SH-SY5Y (cell line): Measurements from ENCODE around the gene PATJ.

Experiments
- GATA2 ChIP-seq: IDR thresholded peaks from 2 replicates; pipeline ENCODE4 v1.6.1; 2011; ENCODE audit warnings: mild to moderate bottlenecking, low read depth, low read length
- GATA3 ChIP-seq: IDR thresholded peaks from 2 replicates; pipeline ENCODE4 v1.6.1; 2011; ENCODE audit warnings: low read depth, mild to moderate bottlenecking, low read length, moderate library complexity

PATJ gene, protein sequence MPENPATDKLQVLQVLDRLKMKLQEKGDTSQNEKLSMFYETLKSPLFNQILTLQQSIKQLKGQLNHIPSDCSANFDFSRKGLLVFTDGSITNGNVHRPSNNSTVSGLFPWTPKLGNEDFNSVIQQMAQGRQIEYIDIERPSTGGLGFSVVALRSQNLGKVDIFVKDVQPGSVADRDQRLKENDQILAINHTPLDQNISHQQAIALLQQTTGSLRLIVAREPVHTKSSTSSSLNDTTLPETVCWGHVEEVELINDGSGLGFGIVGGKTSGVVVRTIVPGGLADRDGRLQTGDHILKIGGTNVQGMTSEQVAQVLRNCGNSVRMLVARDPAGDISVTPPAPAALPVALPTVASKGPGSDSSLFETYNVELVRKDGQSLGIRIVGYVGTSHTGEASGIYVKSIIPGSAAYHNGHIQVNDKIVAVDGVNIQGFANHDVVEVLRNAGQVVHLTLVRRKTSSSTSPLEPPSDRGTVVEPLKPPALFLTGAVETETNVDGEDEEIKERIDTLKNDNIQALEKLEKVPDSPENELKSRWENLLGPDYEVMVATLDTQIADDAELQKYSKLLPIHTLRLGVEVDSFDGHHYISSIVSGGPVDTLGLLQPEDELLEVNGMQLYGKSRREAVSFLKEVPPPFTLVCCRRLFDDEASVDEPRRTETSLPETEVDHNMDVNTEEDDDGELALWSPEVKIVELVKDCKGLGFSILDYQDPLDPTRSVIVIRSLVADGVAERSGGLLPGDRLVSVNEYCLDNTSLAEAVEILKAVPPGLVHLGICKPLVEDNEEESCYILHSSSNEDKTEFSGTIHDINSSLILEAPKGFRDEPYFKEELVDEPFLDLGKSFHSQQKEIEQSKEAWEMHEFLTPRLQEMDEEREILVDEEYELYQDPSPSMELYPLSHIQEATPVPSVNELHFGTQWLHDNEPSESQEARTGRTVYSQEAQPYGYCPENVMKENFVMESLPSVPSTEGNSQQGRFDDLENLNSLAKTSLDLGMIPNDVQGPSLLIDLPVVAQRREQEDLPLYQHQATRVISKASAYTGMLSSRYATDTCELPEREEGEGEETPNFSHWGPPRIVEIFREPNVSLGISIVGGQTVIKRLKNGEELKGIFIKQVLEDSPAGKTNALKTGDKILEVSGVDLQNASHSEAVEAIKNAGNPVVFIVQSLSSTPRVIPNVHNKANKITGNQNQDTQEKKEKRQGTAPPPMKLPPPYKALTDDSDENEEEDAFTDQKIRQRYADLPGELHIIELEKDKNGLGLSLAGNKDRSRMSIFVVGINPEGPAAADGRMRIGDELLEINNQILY (N-terminal part only)

DNA sequence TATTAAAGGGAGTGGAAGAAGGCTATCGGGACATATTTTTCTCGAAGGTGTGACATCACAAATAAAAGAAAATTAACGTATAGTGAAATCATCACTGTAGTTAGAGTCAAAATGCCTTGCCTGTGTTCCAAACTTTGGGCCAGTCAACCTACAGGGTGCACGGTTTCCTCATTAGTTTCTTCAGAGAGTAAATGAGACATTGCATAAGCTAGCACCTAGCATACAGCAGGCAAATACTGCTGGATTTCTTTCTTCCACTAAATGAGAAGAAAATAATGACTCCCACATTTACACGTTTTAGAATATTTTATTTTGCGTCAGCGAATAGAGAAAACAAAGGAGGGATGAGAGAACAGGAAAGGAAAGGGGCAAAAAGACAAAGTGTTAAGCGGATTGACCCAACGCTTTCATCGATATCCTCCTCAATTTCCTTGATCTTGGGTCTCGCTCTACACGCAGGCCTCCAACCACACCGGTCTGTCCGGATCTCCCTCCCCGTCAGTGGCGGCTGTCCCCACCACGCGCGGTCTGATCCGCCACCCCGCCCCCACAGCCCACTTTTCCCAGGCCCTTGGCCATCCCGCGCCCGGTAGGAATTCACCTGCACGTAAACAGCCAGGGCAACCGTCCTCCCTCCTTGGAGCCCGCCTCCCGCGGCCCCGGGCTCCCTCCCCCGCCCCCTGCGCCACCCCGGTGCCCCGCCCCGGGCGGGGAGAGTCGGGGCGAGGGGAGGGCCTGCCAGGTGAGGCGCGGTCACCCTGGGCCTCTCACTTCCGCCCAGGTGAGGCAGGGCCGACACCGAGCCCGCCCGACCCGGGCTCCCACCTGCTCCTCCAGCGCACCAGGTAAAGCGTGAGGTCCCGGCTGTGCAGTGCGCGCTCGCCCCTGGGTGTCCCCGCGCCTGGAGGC is at the start of gene PATJ:
TSS of gene PATJ (plus strand) at position 770 of the 909 bp plus-strand sequence. CDS start 20,413 bp downstream, outside the sequence.
- TF ChIP-seq GATA2, result no peak

DNA sequence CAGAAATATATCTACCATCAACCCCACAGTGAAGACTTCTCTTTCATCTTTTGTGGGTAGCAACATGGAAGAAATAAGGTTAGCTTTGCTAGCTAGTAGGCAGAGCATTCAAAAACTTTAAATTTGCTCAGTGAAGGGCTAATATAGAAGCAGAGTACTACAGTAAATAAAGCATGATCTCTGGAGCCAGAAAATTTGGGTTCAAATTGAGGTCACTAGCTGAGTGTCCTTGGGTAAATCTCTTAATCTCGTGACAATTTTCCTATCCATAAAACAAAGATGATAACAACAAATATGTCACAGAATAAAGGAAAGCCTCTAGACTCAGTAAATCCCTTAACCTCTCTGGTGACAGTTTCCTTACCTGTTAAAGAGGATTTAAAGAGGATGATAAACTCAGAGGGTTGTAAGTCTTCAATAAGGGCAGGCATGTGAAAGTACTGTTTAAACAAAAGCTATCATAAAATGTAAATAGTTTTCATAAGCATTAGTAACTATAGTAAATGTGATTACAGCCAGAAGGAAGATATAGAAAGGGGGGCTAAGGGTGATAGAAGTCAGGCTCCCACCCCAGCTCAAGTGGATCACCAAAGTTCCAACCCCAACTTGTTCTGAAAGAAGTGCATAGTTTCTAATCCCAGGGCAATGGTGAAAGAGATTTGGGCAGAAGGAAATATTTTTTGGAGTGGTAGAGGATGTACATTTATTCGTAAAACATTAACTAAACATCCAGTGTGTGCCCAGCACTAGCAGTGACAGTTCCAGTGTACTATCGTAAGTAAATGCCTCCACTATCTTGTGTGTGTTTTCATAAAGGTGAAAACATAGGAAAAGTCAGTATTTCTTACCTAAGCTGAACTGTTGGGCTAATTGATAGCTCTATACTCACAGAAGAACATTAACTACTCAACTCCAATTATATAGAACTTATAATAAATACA is 42.1 kb upstream of the PATJ start:
- TF ChIP-seq GATA3 (no peak), GATA2 (no peak)

DNA sequence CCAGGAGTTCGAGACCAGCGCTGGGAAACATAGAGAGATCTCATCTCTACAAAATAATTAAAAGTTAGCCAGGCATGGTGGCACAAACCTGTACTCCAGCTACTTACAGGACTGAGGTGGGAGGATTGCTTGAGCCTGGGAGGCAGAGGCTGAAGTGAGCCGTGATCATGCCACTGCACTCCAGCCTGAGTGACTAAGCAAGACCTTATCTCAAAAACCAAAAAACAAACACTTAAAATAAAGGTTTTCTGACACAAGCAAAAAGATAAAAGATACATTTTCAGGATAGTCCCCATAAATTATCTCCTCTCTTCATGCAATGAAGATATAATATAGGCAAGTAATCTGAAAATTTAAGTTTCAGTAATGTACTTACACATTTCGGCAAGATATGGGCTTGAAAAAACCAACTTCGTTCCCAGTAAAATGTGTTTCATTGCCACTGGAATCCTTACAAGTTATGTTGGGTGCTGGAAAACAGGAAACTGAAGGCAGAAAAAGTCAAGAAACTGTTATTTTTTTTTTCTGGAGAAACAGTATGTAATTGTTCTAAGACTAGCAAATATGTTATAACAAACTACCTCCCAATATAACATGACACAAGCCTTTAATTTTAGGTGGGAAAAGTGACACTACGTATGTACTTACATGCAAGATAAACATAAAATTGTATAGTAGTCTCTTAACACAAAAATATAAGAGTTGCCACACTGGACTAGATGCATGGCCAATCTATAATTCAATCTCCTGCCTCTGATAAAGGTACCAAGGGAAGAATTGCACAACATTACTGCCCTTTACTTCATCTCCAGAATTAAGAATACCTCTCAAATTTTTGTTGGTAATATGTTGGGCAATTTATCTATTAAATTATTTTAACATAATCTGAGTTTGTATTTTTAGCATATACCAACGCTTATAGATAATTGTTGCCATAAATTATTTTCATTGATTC is 33.0 kb upstream of the PATJ start:
- TF ChIP-seq GATA3 (no peak), GATA2 (no peak)

DNA sequence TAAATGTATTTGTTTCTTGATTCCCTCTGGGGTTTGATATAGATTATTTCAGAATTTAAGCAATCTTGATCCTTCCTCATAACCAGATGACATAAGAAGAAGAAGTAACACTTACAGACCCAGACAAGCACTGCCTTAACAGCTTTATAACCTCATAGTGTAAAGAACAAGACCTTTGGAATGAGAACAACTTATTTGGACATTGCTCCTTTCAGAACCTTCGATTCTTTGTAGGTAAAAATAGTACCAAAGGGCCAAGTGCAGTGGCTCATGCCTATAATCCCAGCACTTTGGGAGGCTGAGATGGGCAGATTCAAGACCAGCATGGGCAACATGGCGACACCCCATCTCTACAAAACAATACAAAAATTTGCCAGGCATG is 32.4 kb upstream of the PATJ start:
- no peak for TF ChIP-seq GATA2
- TF ChIP-seq GATA3, result no peak

DNA sequence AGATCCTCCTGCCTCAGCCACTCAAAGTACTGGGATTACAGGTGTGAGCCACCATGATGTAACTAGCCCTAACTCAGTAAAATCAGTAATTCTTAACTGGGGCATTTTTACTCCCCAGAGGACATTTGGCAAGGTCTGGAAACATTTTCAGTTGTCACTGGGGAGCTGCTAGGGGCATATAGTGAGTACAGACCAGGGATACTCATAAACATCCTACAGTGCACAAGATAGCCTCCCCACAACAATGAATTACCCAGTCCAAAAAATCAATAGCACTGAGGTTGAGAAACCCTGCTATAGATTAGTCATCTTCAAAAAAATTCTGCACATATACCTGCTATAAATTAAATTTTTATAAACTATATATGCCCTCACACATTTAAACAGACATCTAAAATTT is 30.3 kb upstream of the PATJ start:
- TF ChIP-seq GATA2 (no peak), GATA3 (no peak)

DNA sequence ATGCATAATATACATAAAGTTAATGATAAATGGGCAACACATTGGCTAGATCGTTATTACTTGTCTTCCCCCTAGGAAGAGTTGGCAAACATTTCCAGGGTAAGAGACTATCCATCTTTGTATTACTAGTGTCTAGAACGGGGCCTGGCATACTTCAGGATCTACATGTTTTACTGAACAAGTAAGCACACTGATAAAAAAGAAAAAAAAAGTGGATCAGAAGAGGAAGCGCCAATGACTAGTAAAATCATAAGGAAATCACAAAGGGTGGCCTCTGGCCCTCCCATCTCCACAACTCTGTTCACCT is 17.8 kb upstream of the PATJ start:
- TF ChIP-seq GATA2 (no peak), GATA3 (no peak)

DNA sequence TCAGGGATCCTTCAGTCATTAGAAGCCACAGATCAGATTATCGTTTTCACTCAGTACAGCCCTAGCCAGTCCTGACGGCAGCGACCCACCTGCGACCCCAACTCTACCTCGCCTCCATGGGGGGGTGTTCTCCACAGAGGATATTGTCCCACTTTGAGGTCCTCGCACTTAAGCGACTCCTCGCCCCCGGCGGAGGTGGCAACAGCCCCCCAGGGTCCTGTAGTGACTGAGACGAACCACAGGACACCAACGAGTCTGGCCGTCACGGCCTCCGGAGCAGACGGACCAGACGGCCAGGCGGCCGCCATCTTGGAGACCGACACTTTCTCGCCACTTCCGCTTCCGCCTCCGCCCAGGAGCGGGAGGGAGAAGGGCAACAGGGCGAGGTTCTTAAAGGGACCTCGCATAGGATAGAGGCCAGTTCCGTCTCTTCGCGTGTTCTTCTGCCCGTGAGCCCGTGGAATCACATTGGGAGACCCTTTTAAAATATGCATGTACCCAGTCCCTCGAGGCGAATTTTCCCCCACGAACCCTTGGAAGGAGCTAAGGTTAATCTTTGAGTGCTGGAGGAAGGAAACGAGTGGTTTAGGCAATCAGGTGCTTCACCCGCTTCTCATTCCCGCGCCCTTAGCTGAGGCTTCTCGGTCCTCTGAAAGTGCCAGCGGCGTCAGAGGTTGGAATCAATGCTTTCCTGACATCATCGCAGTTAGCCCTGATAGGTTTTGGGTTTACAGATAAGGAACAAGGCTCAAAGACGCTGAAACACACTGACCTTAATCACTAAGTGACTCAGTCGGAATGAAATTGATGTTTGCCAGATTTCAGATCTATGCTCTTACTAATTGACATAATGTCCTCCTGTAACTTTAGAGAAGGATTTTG is 17.2 kb upstream of the PATJ start, which contains the start of gene TM2D1:
TSS of gene TM2D1 (minus strand) at position 329 of the 882 bp plus-strand sequence. CDS start at position 308, 21 bp downstream.
- TF ChIP-seq GATA2, result peak; percentile 55; the same call in 1 of the 2 replicates
- no peak for TF ChIP-seq GATA3

DNA sequence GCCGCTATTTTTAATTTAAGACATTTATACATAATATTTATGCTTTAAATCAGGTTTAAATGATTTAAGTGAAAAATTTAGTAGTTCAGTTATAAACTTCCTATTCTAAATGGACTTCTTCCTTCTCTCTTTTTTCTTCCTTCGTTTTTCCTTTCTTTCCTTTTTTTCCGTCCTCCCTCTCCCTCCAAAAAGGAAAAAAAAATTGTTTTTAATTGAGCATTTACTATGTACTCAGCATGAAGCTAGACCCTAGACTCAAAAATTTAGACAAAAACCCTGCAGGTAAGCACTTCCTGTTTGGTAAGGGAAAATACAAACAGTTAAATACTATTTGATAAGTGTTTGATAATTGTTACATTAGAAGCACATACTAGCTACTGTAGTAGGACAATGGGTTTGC is 14.7 kb upstream of the PATJ start:
- TF ChIP-seq GATA3 (no peak), GATA2 (no peak)

DNA sequence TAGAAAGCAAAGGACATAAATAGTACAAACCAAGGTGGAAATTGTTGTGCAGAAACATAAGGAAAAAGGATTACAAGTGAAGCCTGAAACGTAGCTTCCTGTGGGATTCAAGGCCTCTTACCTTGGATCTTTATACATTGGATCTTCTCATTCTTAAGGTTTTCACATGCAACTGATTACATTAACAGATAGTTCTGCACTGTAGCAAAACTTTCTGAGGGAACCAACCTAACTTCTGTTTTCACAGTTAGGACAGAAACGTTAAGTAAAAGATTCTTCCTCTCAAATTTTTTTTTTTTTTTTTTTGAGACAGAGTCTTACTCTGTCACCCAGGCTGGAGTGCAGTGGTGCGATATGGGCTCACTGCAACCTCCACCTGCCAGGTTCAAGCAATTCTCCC is 9.6 kb upstream of the PATJ start:
- TF ChIP-seq GATA2 (no peak), GATA3 (no peak)

DNA sequence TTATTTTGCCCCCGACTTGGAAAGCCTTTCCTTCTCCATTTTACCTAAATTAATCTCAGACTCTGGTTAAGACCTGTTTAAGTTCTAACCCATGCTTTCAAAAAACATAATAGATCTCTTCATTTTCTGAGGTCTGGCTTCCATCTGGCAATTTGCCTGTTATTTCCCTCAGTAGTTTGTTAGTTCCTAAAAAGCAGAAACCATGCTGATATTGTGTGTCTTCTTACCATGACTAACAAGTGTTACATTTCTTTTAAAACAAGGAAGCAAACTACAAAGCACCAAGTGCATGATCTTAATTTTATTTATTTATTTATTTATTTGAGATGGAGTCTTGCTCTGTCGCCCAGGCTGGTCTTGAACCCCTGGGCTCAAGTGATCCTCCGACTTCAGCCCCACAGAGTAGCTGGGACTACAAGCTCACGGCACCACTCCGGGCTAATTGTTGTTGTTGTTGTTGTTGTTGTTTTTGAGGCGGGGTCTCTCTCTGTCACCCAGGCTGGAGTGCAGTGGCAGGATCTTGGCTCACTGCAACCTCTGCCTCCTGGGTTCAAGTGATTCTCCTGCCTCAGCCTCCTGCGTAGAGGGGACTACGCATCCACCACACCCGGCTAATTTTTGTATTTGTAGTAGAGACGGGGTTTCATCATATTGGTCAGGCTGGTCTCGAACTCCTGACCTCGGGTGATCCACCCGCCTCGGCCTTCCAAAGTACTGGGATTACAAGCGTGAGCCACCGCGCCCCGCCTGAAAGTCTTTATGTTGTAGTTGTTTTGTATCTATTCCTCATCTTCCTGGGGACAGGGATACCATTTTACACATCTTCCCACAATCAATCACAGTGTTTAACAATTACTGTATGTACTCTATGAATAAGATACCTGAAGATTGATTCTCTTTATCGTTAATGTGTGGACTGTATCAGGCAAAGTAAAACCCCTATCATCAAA is 1.3 kb upstream of the PATJ start:
- TF ChIP-seq GATA3, result no peak
- TF ChIP-seq GATA2, result no peak
